HT-29 (cell line): ENCODE data around the gene RRP15. TPM values are rescaled to one million over a fixed set of nuclear protein-coding genes. Genes with fewer than 3 reads are reported as not detected.

Experiments used
- DNase-seq: peaks from one replicate; pipeline ENCODE4 v3.0.0-alpha.2; 2015; ENCODE audit warnings: low spot score
- total RNA-seq: library from RNA; depleted of rRNA; stranded (reverse); fragments of >200 nt; shearing (Covaris generic); gene quantifications from 2 replicates; pipeline ENCODE4 v1.2.3, GENCODE V29; 2014

Gene RRP15
- total RNA-seq, 1 experiment from 2014 or later, result 3.3 TPM

GRCh38 chr1:218362418-218363076, 77.5 kb downstream of the RRP15 start:
- DNase-seq, result no peak

GRCh38 chr1:218363141-218363540, 78.0 kb downstream of the RRP15 start:
- no peak for DNase-seq

GRCh38 chr1:218364028-218364710, 79.1 kb downstream of the RRP15 start:
- DNase-seq, result no peak

- no peak for DNase-seq
These were observed 80.3 kb downstream of the RRP15 start for GRCh38 chr1:218365226-218365999.

GRCh38 chr1:218366322-218367052, 81.4 kb downstream of the RRP15 start:
- DNase-seq, result no peak

GRCh38 chr1:218367118-218367517, 82.0 kb downstream of the RRP15 start:
- no peak for DNase-seq

- no peak for DNase-seq
These were observed 83.6 kb downstream of the RRP15 start for GRCh38 chr1:218368686-218369085.

- DNase-seq, result no peak
These were observed 84.8 kb downstream of the RRP15 start for GRCh38 chr1:218369688-218370511.

GRCh38 chr1:218371927-218372672, 87.0 kb downstream of the RRP15 start:
- no peak for DNase-seq

- no peak for DNase-seq
These were observed 89.6 kb downstream of the RRP15 start for GRCh38 chr1:218374401-218375353.

GRCh38 chr1:218376722-218377121, 91.6 kb downstream of the RRP15 start:
- DNase-seq, result no peak

- peak; percentile 92 for DNase-seq
These were observed 92.1 kb downstream of the RRP15 start for GRCh38 chr1:218377143-218377660.

GRCh38 chr1:218380125-218380977, 95.3 kb downstream of the RRP15 start:
- DNase-seq, result peak; percentile 76

- DNase-seq, result no peak
These were observed 97.2 kb downstream of the RRP15 start for GRCh38 chr1:218382261-218382660.

GRCh38 chr1:218383051-218383450, 98.0 kb downstream of the RRP15 start:
- DNase-seq, result no peak

GRCh38 chr1:218383681-218384080, 98.6 kb downstream of the RRP15 start:
- no peak for DNase-seq

GRCh38 chr1:218384581-218384993, 99.5 kb downstream of the RRP15 start:
- DNase-seq, result no peak
